H9 (cell line): ENCODE data around the gene GALNT10. TPM values are rescaled to one million over a fixed set of nuclear protein-coding genes. Genes with fewer than 3 reads are reported as not detected.

ENCODE experiments used
- DNase-seq: peaks from one replicate; pipeline ENCODE4 v3.0.0-alpha.2; 2017
- H2AFZ ChIP-seq: one replicate; pipeline ENCODE4 v1.6.1; 2013; ENCODE audit warnings: mild to moderate bottlenecking, low read length, control low read depth, moderate library complexity
- H2AK5ac ChIP-seq: 2 replicates; pipeline ENCODE4 v1.6.1; 2013; ENCODE audit warnings: low read length, control low read depth, mixed read lengths; ENCODE audit not compliant: insufficient read length
- H2BK120ac ChIP-seq: one replicate; pipeline ENCODE4 v1.6.1; 2013; ENCODE audit warnings: low read depth, mild to moderate bottlenecking, low read length, control low read depth, inconsistent platforms; ENCODE audit not compliant: poor library complexity, severe bottlenecking
- H2BK12ac ChIP-seq: 2 replicates; pipeline ENCODE4 v1.6.1; 2013; ENCODE audit warnings: low read length, control low read depth, mixed read lengths, low read depth; ENCODE audit not compliant: insufficient read length
- H2BK15ac ChIP-seq: 2 replicates; pipeline ENCODE4 v1.6.1; 2013; ENCODE audit warnings: low read depth, low read length, control low read depth
- H2BK20ac ChIP-seq: one replicate; pipeline ENCODE4 v1.6.1; 2013; ENCODE audit warnings: low read depth, mild to moderate bottlenecking, low read length, control low read depth, inconsistent platforms; ENCODE audit not compliant: poor library complexity, severe bottlenecking
- H2BK5ac ChIP-seq: 2 replicates; pipeline ENCODE4 v1.6.1; 2013; ENCODE audit warnings: low read length, control low read depth, mixed read lengths; ENCODE audit not compliant: insufficient read length
- H3K14ac ChIP-seq: 2 replicates; pipeline ENCODE4 v1.6.1; 2013; ENCODE audit warnings: low read length, control low read depth; ENCODE audit not compliant: insufficient read depth
- H3K18ac ChIP-seq: 2 replicates; pipeline ENCODE4 v1.6.1; 2013; ENCODE audit warnings: low read depth, mild to moderate bottlenecking, mixed read lengths, low read length, control low read depth; ENCODE audit not compliant: insufficient read length
- H3K23ac ChIP-seq: 2 replicates; pipeline ENCODE4 v1.6.1; 2013; ENCODE audit warnings: low read length, control low read depth, mixed read lengths, low read depth; ENCODE audit not compliant: insufficient read length
- H3K23me2 ChIP-seq: 2 replicates; pipeline ENCODE4 v1.6.1; 2013; ENCODE audit warnings: low read depth, mild to moderate bottlenecking, mixed read lengths, low read length, control low read depth; ENCODE audit not compliant: insufficient read length, poor library complexity, severe bottlenecking
- H3K27ac ChIP-seq: 2 replicates; pipeline ENCODE4 v1.5.1; 2013; ENCODE audit warnings: low read length, control low read depth, mixed read lengths, low read depth; ENCODE audit not compliant: insufficient read length
- H3K27me3 ChIP-seq: 2 replicates; pipeline ENCODE4 v1.6.1; 2013; ENCODE audit warnings: low read length, control low read depth, inconsistent platforms; ENCODE audit not compliant: insufficient read depth
- H3K4ac ChIP-seq: 2 replicates; pipeline ENCODE4 v1.6.1; 2013; ENCODE audit warnings: low read depth, mild to moderate bottlenecking, control low read depth, inconsistent platforms, low read length, moderate library complexity
- H3K4me1 ChIP-seq: 2 replicates; pipeline ENCODE4 v1.6.1; 2013; ENCODE audit warnings: low read length, control low read depth, inconsistent platforms; ENCODE audit not compliant: insufficient read depth
- H3K4me2 ChIP-seq: 2 replicates; pipeline ENCODE4 v1.6.1; 2013; ENCODE audit warnings: low read length, control low read depth, mixed read lengths; ENCODE audit not compliant: insufficient read length, insufficient read depth
- H3K56ac ChIP-seq: 2 replicates; pipeline ENCODE4 v1.6.1; 2013; ENCODE audit warnings: low read depth, mild to moderate bottlenecking, mixed read lengths, low read length, control low read depth; ENCODE audit not compliant: insufficient read length
- H3K79me1 ChIP-seq: 2 replicates; pipeline ENCODE4 v1.6.1; 2013; ENCODE audit warnings: low read depth, mild to moderate bottlenecking, moderate library complexity, low read length, control low read depth, inconsistent platforms; ENCODE audit not compliant: insufficient read depth, poor library complexity, severe bottlenecking
- H3K79me2 ChIP-seq: 2 replicates; pipeline ENCODE4 v1.6.1; 2013; ENCODE audit warnings: low read length, control low read depth, inconsistent platforms; ENCODE audit not compliant: insufficient read depth
- H3K9ac ChIP-seq: 2 replicates; pipeline ENCODE4 v1.6.1; 2013; ENCODE audit warnings: low read length, control low read depth, mixed read lengths; ENCODE audit not compliant: insufficient read length; ENCODE audit errors: extremely low read depth
- H3K9me3 ChIP-seq: one replicate; pipeline ENCODE4 v1.6.1; 2013; ENCODE audit warnings: low read depth, low read length, inconsistent platforms; ENCODE audit not compliant: control insufficient read depth
- H3T11ph ChIP-seq: one replicate; pipeline ENCODE4 v1.6.1; 2013; ENCODE audit warnings: mild to moderate bottlenecking, low read length, control low read depth, inconsistent platforms
- H4K20me1 ChIP-seq: one replicate; pipeline ENCODE4 v1.6.1; 2013; ENCODE audit not compliant: control insufficient read depth, insufficient read length, insufficient read depth
- H4K5ac ChIP-seq: 2 replicates; pipeline ENCODE4 v1.6.1; 2013; ENCODE audit warnings: low read depth, mild to moderate bottlenecking, mixed read lengths, low read length, control low read depth; ENCODE audit not compliant: insufficient read length
- H4K8ac ChIP-seq: replicated peaks from 2 replicates; pipeline ENCODE4 v1.6.1; 2013; ENCODE audit warnings: low read length, control low read depth, mixed read lengths, low read depth; ENCODE audit not compliant: insufficient read length
- H4K91ac ChIP-seq: 2 replicates; pipeline ENCODE4 v1.6.1; 2013; ENCODE audit warnings: low read depth, mild to moderate bottlenecking, moderate library complexity, mixed read lengths, low read length, control low read depth; ENCODE audit not compliant: insufficient read length
- H3K27ac Mint-ChIP-seq, 3 experiments: 2 replicates in 2 of 3; 3 replicates in 1 of 3; pipeline ENCODE4 v1.8.0; 2020 to 2021; ENCODE audit warnings: mixed read lengths in 3 of 3, mild to moderate bottlenecking in 1 of 3, moderate library complexity in 1 of 3
- H3K27me3 Mint-ChIP-seq: 2 replicates; pipeline ENCODE4 v1.8.0; 2021; ENCODE audit warnings: low read depth, mild to moderate bottlenecking, moderate library complexity, mixed read lengths
- H3K36me3 Mint-ChIP-seq, 3 experiments: 2 replicates in 2 of 3; 3 replicates in 1 of 3; pipeline ENCODE4 v1.8.0; 2020 to 2021; ENCODE audit warnings: low read depth in 3 of 3, mixed read lengths in 3 of 3; ENCODE audit not compliant: insufficient read depth in 1 of 3
- H3K4me1 Mint-ChIP-seq, 2 experiments: 2 replicates each; pipeline ENCODE4 v1.8.0; 2020; ENCODE audit warnings: mixed read lengths in 2 of 2
- H3K4me3 Mint-ChIP-seq, 2 experiments: 2 replicates in 1 of 2; 3 replicates in 1 of 2; pipeline ENCODE4 v1.8.0; 2020 to 2021; ENCODE audit warnings: mild to moderate bottlenecking in 2 of 2, mixed read lengths in 2 of 2, moderate library complexity in 1 of 2
- H3K9me3 Mint-ChIP-seq, 2 experiments: 2 replicates in 1 of 2; 3 replicates in 1 of 2; pipeline ENCODE4 v1.8.0; 2020; ENCODE audit warnings: mild to moderate bottlenecking in 2 of 2, mixed read lengths in 2 of 2, moderate library complexity in 1 of 2
- CTCF ChIP-seq: fragments of 200-600 bp; sonication (generic); conservative IDR thresholded peaks from 3 replicates; pipeline ENCODE4 v1.8.0; 2021; ENCODE audit warnings: antibody characterized with exemption, mild to moderate bottlenecking
- WGBS: extraction: QIAGEN DNeasy Blood & Tissue Kit; methylation state at CpG from one replicate; pipeline ENCODE4 v1.1.7; 2013; ENCODE audit warnings: missing lambda C conversion rate, low lambda C conversion rate, mixed read lengths; ENCODE audit not compliant: insufficient read length; ENCODE audit errors: extremely low coverage; 5-methylcytosine and 5-hydroxymethylcytosine counted together
- total RNA-seq: library from RNA; stranded (reverse); gene quantifications from 2 replicates; pipeline ENCODE4 v1.2.1, GENCODE V29; 2021

GALNT10 gene
- total RNA-seq, 1 experiment from 2014 or later, result 15.4 TPM

GRCh38 chr5:154264549-154265196 lies 74.1 kb downstream of the GALNT10 start:
- Histone ChIP-seq H3K79me2 (no peaks in the 10 kb centered on the region), H3T11ph (no peak overlapping the region), H3K9me3 (no peaks in the 10 kb centered on the region), H2BK120ac (no peak overlapping the region), H2AFZ (no peak overlapping the region), H2BK20ac (no peak overlapping the region), H3K18ac (no peak overlapping the region), H4K91ac (no peak overlapping the region), H3K79me1 (no peaks in the 10 kb centered on the region), H2BK5ac (no peak overlapping the region), H3K9ac (no peak overlapping the region), H3K14ac (no peak overlapping the region), H2BK12ac (no peak overlapping the region), H3K27me3 (no peaks in the 10 kb centered on the region), H4K5ac (no peak overlapping the region), H4K8ac (no peak overlapping the region), H3K4ac (no peak overlapping the region), H3K27ac (no peak overlapping the region), H3K4me2 (no peak overlapping the region), H2BK15ac (no peak overlapping the region), H3K56ac (no peak overlapping the region), H3K23ac (no peak overlapping the region), H2AK5ac (no peak overlapping the region), H3K23me2 (no peaks in the 10 kb centered on the region), H4K20me1 (no peaks in the 10 kb centered on the region), H3K4me1 (peaks cover 17% of the 10 kb centered on the region)
- Mint-ChIP-seq H3K9me3 (no peaks in the 10 kb centered on the region), H3K36me3 (peaks cover 0 to 2% (median 0%) of the 10 kb centered on the region in 3 experiments; a peak in 1 of 7 replicates), H3K4me1 (peaks cover 46 to 52% of the 10 kb centered on the region in 2 experiments), H3K27me3 (no peaks in the 10 kb centered on the region), H3K27ac (peak overlapping the region in 2 of 3 experiments; percentile 36 to 57; a peak in 2 of 7 replicates), H3K4me3 (no peak overlapping the region)
- no CpG with 5 or more reads among the region's 5 CpGs for WGBS
- DNase-seq, result no peak
- no peak for TF ChIP-seq CTCF
